NCI-H2171 treated with DMSO at 0.1 percent for 48 hours (cell line): Measurements from ENCODE around the gene DCD.

Experiments used
- DNase-seq: peaks from one replicate; lab custom pipeline; 2025; lab: John Stamatoyannopoulos, UW

Gene DCD

GRCh38 chr12:54606556-54606955 is 41.6 kb downstream of the DCD start:
- DNase-seq = no peak

- no peak for DNase-seq
Observed at GRCh38 chr12:54605138-54605970, 42.8 kb downstream of the DCD start.

GRCh38 chr12:54604436-54604835 is 43.7 kb downstream of the DCD start:
- no peak for DNase-seq

- no peak for DNase-seq
Observed at GRCh38 chr12:54603872-54604271, 44.3 kb downstream of the DCD start.

- peak; percentile 61 for DNase-seq
Observed at GRCh38 chr12:54603173-54603814, 44.9 kb downstream of the DCD start.

- no peak for DNase-seq
Observed at GRCh38 chr12:54602661-54603060, 45.5 kb downstream of the DCD start.

- DNase-seq = peak; percentile 11
Observed at GRCh38 chr12:54601841-54602240, 46.3 kb downstream of the DCD start.

- no peak for DNase-seq
Observed at GRCh38 chr12:54598970-54599369, 49.2 kb downstream of the DCD start.

- peak; percentile 42 for DNase-seq
Observed at GRCh38 chr12:54596526-54596946, 51.6 kb downstream of the DCD start.

GRCh38 chr12:54595471-54595870 is 52.7 kb downstream of the DCD start:
- no peak for DNase-seq
